HG03095 (cell line): Measurements from ENCODE around the gene PEPD.
"Not testable (repeated sequence)": the region's sequence is repeated elsewhere in the genome, so short reads cannot be mapped to it uniquely, and the experiment has no call there.

ENCODE experiments used
- ATAC-seq: cut with Tn5 transposase; IDR thresholded peaks from one replicate; pipeline ENCODE4 v1.9.1; 2021; ENCODE audit warnings: moderate library complexity; ENCODE audit not compliant: unreplicated experiment

Gene PEPD

DNA sequence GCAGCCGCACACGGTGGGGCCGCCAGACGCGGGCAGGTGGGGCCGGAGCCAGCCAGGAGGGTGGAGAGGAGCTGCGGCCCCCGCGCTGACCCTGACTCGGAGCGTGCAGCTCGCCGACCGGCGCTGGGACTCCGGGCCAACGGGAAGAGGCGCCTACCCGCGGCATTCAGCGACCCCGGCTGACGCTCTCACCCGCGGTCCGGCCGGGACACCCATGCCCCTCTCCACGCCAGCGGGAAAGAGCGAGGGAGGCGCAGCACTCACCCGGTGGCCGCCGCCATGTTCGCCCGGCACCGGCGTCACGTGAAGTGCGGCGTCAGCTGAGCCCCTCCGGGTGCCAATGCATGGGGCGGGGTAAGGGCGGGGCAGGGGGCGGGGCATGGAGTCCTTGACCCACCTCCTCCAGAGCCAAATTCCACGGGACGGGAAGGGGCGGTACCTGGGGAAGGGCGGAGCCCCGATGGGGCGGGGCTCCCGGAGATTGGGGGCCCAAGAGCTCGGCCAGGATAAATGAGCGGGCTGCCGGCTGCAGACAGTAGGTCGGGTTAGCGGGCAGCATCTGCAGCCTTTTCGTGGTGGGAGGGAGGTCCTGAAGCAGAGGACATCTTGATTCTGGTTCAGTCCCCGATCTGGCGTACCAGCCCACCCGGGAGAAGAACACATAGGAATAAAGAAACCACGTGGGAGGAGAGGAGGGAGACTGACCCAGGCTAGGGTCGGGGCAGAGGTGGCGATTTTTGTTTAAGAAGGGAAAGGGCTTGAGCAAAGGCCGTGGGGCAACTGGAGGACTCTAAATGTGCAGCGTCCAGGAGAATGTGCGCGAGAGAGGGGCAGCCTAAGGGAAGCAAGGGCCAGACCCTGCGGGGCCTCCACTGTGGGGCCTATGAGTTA lies at the start of gene PEPD:
PEPD (minus strand) TSS at position 312 of the 891 bp plus-strand sequence; CDS start at position 281, 31 bp downstream.
- ATAC-seq: peak; percentile 87

DNA sequence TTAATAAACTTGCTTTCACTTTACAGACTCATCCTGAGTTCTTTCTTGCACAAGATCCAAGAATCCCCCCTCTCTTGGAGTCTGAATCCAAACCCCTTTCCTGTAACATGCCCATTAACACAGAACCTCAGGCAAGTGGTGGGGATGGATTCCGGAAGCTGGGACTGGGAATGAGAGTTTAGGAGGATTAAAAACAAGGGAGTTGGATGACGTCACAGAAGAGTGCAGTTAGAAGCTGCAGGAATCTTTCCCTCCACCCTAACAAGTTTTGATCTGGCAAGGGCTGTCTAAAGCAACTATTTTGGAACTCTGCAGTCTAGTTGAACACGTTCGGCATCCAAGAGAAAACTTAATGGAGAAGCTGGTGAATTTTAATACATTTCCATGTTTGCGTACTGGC lies 48.2 kb upstream of the PEPD start:
- no peak for ATAC-seq

DNA sequence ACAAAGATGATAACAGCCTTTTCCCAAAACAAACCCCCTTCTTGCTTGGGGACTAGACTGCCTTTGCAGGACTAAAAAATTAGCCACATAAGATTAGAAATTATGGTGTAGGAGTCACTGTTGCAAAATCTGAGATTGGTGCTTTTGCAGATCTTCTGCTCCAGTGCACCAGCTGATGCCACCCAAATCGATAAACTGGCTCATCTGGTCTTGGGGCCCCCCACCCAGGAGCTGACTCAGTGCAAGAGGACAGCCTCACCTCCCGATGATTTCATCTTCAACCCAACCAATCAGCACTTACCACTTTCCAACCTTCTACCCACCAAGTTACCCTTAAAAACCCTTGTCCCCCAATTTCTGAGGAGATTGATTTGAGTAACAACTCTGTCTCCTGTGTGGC lies 47.1 kb upstream of the PEPD start:
- no peak for ATAC-seq

DNA sequence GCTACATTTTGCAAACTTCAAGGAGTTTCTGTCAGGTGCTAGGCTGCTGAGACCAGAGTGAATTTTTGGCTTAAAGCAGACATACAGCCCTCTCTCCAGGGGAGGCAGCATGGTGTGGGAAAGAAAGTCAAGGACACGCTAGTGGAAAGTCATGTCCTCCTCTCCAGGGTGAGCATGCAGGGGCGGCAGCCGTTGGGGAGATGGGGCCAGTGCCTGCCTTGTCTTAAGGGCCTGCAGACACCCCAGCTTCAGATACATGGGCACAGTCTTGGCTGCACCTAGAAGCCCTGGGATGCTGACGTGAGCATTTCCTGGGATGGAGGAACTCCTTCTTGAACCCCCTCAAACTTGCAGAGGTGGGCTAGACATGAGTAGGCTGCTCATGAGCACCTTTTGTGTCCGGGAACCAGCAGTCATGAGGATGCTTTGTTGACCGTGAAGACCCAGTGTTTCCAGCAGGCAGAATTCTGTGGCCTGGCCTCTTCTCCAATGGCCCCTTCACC lies 43.3 kb upstream of the PEPD start:
- ATAC-seq: no peak

DNA sequence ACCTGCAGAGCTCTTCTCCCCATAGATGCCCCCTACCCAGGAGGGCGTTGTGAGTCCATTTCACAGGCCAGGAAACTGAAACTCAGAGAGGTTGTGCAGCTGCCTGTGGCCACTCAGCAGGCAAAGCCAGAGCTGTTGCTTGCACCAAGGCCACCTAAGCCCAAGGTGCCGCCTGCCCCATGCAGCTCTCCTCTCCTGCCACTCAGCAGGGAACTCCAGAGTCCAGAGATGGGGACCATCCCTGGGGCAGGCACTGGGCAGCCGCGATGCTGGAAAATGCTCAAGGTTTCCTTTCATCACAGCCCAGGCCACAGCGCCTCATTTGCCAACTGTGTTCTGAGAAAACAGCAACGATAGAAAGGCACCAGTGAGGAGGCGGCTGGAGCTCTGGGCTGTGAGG lies 41.0 kb upstream of the PEPD start:
- ATAC-seq: no peak

DNA sequence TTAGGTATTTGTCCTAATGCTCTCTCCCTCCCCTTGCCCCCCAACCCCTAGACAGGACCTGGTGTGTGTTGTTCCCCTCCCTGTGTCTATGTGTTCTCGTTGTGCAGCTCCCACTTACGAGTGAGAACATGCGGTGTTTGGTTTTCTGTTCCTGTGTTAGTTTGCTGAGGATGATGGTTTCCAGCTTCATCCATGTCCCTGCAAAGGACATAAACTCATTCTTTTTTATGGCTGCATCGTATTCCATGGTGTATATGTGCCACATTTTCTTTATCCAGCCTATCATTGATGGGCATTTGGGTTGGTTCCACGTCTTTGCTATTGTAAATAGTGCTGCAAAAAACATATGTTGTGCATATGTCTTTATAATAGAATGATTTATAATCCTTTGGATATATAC lies 40.1 kb upstream of the PEPD start:
- not testable (repeated sequence) for ATAC-seq

DNA sequence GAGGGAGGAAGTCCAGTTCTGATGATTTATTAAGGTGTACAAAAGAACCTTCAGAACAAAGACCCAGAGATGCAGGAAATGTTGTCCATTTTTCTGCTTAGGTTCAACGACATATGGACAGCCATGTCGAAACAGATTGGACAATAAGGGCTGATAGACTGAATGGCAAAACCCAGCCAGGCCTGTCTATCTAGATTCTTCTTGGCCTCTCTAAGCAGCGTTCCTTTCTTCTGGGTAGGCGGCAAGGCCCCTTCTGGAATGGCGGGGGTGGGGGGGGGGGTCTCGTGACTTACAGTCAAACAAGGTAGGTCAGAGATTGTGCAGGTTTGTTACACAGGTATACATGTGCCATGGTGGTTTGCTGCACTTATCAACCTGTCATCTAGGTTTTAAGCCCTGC lies 39.7 kb upstream of the PEPD start:
- ATAC-seq: no peak

DNA sequence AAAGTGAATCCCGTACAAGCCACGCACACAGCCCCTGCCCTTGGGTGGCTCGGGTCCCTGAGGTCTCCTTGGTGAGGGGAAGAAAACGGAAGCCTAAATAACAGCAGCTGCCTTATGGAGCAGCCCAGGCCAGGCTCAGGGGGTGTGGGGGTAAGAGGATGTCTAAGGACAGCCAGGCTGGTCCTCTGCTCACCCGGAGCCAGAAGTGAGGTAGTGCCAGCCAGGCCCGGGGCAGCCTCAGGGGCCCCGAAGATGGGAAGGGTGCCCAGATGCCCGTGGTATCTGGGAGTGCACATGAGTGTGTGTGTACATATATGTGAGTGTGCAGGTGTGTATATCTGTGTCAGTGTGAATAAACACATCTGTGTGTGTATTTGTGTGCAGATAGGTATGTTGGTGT lies 38.4 kb upstream of the PEPD start:
- ATAC-seq: no peak

DNA sequence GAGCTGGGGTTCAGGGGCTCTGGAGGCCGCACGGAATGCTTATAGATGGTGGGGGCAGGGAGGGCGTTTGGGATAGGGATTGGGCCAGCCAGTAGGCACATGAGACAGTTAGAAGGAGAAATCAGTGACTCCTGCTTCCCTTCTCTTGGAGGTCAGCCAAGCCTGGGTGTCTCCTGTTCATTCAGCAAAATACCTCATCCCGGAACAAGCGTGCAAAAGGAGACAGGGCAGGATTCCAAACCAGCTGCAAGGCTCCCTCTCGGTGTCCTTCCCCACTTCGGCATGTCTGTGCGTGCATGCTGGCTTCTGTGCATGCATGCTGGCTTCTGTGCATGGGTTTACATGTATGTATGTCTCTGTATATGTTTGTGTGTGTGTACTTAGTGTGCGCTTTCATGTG lies 37.3 kb upstream of the PEPD start:
- no peak for ATAC-seq

DNA sequence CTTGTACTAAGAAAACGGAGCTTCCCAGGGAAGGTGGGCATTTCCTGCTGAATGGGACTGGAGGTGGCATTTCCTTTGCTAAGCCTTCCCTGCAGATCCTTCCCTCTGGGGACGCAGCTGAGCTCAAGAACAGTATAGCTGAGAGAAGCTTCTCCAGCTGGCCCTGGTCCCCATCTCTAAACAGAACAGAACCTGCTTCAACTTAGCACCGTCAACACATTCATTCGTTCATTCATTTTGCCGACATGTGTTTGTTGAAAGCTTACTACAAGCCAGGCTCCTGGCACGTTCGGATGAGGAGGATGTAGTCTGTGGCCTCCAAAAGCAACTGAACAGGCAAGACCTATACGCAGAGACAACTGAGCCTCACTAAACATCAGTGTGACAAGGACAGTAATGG lies 36.6 kb upstream of the PEPD start:
- ATAC-seq: no peak

DNA sequence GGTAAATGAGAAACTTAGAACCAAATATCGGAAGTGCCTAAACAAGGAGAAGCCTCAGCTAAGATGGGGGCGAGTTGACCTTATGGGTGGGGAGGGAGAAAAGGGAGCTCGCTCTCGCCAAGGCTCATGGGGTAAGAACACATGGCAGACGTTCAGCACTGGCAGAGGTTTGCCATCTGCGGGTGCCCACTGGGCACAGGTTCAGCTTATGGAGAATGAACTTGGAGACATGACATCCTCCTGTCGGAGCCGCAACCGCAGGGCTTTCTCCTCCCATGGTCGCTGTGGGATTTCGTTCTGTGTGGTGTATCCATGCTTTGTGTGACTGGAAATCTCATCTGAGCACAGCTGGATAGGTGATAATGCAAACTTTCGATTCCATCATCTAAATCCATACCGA lies 36.1 kb upstream of the PEPD start:
- ATAC-seq: no peak

DNA sequence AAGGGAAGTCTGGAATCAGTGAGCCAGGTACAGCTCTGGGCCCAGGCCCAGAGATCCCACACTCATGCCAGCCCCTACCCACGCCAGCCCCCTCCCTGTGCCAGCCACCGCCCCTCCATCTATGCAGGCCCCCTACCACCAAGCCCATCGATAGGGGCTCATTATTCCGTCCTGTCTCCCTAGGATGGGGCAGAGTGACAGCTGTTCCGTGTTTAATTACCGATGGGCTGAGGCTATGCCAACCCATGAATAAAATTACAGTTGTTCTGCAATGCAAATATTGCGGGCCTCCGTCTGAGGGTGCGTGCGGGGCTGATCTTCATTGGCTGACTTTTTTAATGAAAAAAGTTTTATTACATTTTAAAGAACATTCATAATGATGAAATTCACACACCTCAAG lies 35.6 kb upstream of the PEPD start:
- no peak for ATAC-seq

DNA sequence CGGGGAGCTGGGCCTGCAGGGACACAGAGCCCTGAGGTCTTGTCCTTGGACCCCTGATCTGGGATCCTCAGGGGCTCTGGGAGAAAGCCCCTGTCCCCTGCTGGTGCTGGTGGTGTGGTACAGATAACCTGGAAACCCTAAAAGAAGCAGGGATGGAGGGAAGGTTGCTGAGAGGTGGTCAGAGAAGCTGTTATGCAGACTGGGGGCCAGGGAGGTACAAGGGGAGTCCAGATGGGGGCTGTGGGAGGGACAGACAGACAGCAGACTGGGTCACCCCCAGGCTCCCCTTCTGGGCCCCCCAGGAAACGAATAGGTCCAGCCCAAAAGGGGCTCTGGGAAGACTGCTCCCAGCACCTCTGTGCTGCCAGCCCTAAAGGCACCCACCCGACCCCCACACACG lies 34.7 kb upstream of the PEPD start:
- no peak for ATAC-seq

DNA sequence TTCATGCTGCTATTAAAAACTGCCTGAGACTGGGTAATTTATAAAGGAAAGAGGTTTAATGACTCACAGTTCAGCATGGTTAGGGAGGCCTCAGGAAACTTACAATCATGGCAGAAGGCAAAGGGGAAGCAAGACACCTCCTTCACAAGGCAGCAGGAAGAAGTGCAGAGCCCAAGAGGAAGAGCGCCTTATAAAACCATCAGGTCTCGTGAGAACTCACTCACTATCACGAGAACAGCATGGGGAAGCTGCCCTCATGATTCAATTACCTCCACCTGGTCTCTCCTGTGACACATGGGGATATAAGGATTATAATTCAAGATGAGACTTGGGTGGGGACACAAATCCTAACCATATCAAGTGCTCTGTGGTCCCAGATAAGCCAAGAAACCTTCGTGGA lies 34.1 kb upstream of the PEPD start:
- not testable (repeated sequence) for ATAC-seq

DNA sequence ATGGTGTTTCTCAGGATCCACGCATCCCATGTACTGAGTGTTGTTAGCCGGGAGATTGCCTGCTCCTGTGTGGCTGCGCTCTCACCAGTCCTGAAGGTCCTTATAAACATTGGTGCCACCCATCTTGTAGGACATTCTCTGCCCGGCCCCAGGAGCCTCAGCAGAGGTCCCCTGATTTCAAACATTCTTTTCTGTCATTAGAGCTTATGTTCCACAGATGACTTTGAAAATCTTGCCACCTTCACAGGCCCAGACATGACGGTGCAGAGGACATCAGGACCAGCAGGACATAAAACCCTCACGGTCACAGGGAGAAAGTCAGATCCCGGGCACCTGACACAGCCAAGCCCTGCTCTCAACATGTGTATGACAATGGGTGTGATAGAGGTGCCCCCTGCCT lies 33.2 kb upstream of the PEPD start:
- ATAC-seq: no peak

DNA sequence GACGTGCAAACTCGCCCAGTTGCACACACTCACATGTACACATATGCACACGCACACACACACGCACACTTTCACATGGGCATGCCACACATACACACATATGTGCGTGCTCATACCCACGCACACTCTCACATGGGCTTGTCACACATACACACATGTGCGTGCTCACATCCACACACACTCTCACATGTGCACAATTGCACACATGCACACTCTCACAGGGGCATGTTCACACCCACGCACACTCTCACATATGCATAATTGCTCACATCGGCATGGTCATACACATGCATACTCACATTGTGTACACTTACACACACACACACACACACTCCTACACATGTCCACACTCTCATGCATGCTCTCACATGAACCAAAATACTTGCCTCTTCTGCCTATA lies 32.8 kb upstream of the PEPD start:
- ATAC-seq: no peak

DNA sequence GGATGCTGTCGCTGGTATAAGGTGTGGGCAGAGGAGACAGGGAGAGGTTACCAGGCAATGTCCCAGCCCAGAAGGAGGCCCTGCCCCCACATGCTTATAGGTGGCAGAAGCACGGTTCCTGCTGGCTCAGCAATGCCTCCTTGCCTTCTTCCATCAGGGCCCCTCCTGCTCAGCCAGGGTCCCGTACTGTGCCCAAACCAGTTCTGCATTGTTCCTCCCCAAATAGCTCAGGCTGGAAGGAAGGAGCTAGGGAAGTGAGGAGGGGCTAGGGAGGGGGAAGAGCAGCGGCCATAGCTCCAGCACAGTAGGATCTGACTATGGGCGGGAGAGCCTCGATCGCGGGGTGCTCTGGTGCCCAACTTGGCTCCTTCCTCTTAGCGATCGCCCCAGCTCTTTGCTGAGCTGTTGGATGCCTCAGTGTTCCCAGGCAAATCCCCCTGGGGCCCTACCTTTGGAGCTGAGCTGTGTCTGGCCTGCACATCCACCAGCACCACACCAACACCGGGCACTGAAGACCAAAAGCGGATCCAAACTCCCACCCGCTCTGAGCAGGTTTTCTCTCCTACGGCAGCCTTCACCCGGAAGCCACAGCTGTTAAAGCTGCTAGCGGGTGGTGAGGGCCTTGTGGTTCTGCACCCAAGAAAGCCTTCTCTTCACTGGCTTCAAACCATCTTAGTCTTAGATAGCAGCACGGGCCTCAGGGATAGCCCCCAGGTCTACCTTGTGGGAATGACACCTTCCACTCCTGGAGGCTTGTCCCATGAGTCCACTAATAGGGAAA lies 32.1 kb upstream of the PEPD start:
- ATAC-seq: no peak

DNA sequence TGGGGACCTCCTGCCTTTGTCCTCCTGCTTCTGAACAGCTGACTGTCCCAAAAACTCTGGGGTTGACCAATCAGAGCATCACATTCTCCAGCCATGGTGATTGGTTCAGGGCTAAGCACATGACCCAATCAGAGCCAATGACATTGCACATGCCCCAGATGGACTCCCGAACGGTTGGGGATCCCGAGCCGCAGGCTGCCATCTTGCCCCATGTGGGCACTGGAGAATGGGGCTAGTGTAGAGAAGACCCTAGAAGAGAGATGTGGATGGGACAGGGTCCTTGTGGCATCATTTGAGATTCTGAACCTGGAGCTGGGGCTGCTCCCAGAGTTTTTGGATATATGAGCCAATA lies 31.3 kb upstream of the PEPD start:
- ATAC-seq: no peak

DNA sequence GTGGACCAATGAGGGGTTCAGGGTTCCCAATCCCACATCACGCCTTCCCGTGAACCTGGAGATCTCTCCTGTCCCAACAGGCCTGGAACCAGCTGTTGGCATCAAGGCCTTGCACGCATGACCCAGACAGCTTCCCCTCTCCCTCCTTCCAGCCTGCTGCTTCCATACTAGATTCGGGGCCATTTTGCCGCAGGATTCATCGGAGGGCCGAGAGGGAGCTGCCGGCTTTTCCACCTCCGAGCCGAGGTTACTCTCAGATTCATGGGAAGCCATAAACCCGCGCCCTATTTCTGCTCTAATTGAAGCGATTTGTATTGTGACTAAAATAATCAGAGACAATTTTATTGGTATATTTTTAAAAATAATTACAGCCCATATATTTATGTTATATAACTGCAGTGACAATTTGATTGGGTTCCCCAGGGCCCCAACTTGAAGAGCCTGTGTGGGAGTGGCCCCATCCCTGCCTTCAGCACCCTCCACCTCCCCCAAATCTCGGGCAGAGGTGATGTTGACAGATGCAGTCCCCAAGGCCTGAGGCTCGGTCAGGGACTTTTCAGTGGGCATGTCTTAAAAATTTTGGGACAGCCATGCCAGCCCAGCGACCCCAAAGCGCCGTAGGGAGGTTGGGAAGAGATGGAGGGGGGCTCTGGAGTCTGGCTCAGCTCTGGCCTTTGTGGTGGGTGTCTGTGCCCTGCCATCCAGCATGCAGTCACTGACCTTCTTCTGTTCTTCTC lies 30.8 kb upstream of the PEPD start:
- no peak for ATAC-seq

DNA sequence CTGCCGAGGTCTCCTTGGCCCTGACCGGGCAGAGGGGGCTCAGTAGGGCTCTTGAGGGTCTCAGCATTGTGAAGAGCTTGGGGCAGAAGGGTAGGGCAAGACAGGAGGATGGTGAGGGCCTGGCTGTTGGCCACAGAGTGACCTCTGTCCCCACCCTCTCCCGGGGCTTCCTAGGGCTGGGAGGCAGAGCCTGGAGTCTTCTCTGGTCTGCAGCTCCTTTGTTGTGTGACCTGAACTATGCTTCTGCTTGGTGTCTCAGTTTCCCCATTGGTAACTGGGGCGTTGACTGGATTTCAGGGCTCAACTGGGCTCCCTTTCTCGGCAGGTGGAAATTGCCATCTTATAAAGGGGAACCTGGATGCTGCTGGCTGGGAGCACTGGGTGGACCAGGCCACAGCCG lies 30.1 kb upstream of the PEPD start:
- no peak for ATAC-seq

DNA sequence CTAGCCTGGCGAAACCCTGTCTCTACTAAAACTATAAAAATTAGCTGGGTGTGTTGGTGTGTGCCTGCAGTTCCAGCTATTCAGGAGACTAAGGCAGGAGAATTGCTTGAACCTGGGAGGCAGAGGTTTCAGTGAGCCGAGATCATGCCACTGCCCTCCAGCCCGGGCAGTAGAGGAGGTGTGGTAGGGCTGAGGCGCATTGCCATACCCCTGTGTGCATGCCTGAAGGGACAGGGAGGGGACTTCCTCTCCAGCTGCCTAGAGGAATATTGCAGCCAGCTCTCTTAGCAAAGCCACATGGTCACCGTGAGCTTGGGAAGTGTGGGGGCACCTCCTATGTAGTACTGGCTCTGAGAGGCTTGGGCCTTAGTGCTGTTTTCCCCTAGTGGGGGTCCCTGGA lies 29.2 kb upstream of the PEPD start:
- ATAC-seq: no peak

DNA sequence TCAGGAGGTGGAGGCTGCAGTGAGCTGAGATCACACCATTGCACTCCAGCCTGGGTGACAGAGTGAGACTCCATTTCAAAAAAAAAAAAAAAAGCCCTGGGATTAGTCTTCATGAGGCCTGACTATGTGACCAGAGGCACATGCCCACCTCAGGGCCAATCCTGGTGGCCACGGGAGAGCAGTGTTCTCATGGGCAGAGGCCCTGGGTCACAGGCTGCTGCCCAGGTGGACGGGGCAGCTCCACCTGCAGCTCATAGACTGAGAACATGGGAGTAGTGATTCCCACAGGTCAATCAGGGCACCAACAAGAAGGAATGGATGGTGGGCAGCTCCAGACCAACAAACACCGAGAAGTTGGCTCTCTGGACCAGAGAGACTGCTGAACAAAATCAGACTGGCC lies 26.1 kb upstream of the PEPD start:
- no peak for ATAC-seq
